H9 (cell line): ENCODE measurements around the gene DTYMK. TPM values are rescaled to one million over a fixed set of nuclear protein-coding genes. Genes with fewer than 3 reads are reported as not detected.

Experiments
- DNase-seq: peaks from one replicate; pipeline ENCODE4 v3.0.0-alpha.2; 2017
- H2AFZ ChIP-seq: one replicate; pipeline ENCODE4 v1.6.1; 2013; ENCODE audit warnings: mild to moderate bottlenecking, low read length, control low read depth, moderate library complexity
- H2AK5ac ChIP-seq: 2 replicates; pipeline ENCODE4 v1.6.1; 2013; ENCODE audit warnings: low read length, control low read depth, mixed read lengths; ENCODE audit not compliant: insufficient read length
- H2BK120ac ChIP-seq: one replicate; pipeline ENCODE4 v1.6.1; 2013; ENCODE audit warnings: low read depth, mild to moderate bottlenecking, low read length, control low read depth, inconsistent platforms; ENCODE audit not compliant: poor library complexity, severe bottlenecking
- H2BK12ac ChIP-seq: 2 replicates; pipeline ENCODE4 v1.6.1; 2013; ENCODE audit warnings: low read length, control low read depth, mixed read lengths, low read depth; ENCODE audit not compliant: insufficient read length
- H2BK15ac ChIP-seq: 2 replicates; pipeline ENCODE4 v1.6.1; 2013; ENCODE audit warnings: low read depth, low read length, control low read depth
- H2BK20ac ChIP-seq: one replicate; pipeline ENCODE4 v1.6.1; 2013; ENCODE audit warnings: low read depth, mild to moderate bottlenecking, low read length, control low read depth, inconsistent platforms; ENCODE audit not compliant: poor library complexity, severe bottlenecking
- H2BK5ac ChIP-seq: 2 replicates; pipeline ENCODE4 v1.6.1; 2013; ENCODE audit warnings: low read length, control low read depth, mixed read lengths; ENCODE audit not compliant: insufficient read length
- H3K14ac ChIP-seq: 2 replicates; pipeline ENCODE4 v1.6.1; 2013; ENCODE audit warnings: low read length, control low read depth; ENCODE audit not compliant: insufficient read depth
- H3K18ac ChIP-seq: 2 replicates; pipeline ENCODE4 v1.6.1; 2013; ENCODE audit warnings: low read depth, mild to moderate bottlenecking, mixed read lengths, low read length, control low read depth; ENCODE audit not compliant: insufficient read length
- H3K23ac ChIP-seq: 2 replicates; pipeline ENCODE4 v1.6.1; 2013; ENCODE audit warnings: low read length, control low read depth, mixed read lengths, low read depth; ENCODE audit not compliant: insufficient read length
- H3K23me2 ChIP-seq: 2 replicates; pipeline ENCODE4 v1.6.1; 2013; ENCODE audit warnings: low read depth, mild to moderate bottlenecking, mixed read lengths, low read length, control low read depth; ENCODE audit not compliant: insufficient read length, poor library complexity, severe bottlenecking
- H3K27ac ChIP-seq: 2 replicates; pipeline ENCODE4 v1.5.1; 2013; ENCODE audit warnings: low read length, control low read depth, mixed read lengths, low read depth; ENCODE audit not compliant: insufficient read length
- H3K27me3 ChIP-seq: 2 replicates; pipeline ENCODE4 v1.6.1; 2013; ENCODE audit warnings: low read length, control low read depth, inconsistent platforms; ENCODE audit not compliant: insufficient read depth
- H3K4ac ChIP-seq: 2 replicates; pipeline ENCODE4 v1.6.1; 2013; ENCODE audit warnings: low read depth, mild to moderate bottlenecking, control low read depth, inconsistent platforms, low read length, moderate library complexity
- H3K4me1 ChIP-seq: 2 replicates; pipeline ENCODE4 v1.6.1; 2013; ENCODE audit warnings: low read length, control low read depth, inconsistent platforms; ENCODE audit not compliant: insufficient read depth
- H3K4me2 ChIP-seq: 2 replicates; pipeline ENCODE4 v1.6.1; 2013; ENCODE audit warnings: low read length, control low read depth, mixed read lengths; ENCODE audit not compliant: insufficient read length, insufficient read depth
- H3K56ac ChIP-seq: 2 replicates; pipeline ENCODE4 v1.6.1; 2013; ENCODE audit warnings: low read depth, mild to moderate bottlenecking, mixed read lengths, low read length, control low read depth; ENCODE audit not compliant: insufficient read length
- H3K79me1 ChIP-seq: 2 replicates; pipeline ENCODE4 v1.6.1; 2013; ENCODE audit warnings: low read depth, mild to moderate bottlenecking, moderate library complexity, low read length, control low read depth, inconsistent platforms; ENCODE audit not compliant: insufficient read depth, poor library complexity, severe bottlenecking
- H3K79me2 ChIP-seq: 2 replicates; pipeline ENCODE4 v1.6.1; 2013; ENCODE audit warnings: low read length, control low read depth, inconsistent platforms; ENCODE audit not compliant: insufficient read depth
- H3K9ac ChIP-seq: 2 replicates; pipeline ENCODE4 v1.6.1; 2013; ENCODE audit warnings: low read length, control low read depth, mixed read lengths; ENCODE audit not compliant: insufficient read length; ENCODE audit errors: extremely low read depth
- H3K9me3 ChIP-seq: one replicate; pipeline ENCODE4 v1.6.1; 2013; ENCODE audit warnings: low read depth, low read length, inconsistent platforms; ENCODE audit not compliant: control insufficient read depth
- H3T11ph ChIP-seq: one replicate; pipeline ENCODE4 v1.6.1; 2013; ENCODE audit warnings: mild to moderate bottlenecking, low read length, control low read depth, inconsistent platforms
- H4K20me1 ChIP-seq: one replicate; pipeline ENCODE4 v1.6.1; 2013; ENCODE audit not compliant: control insufficient read depth, insufficient read length, insufficient read depth
- H4K5ac ChIP-seq: 2 replicates; pipeline ENCODE4 v1.6.1; 2013; ENCODE audit warnings: low read depth, mild to moderate bottlenecking, mixed read lengths, low read length, control low read depth; ENCODE audit not compliant: insufficient read length
- H4K8ac ChIP-seq: replicated peaks from 2 replicates; pipeline ENCODE4 v1.6.1; 2013; ENCODE audit warnings: low read length, control low read depth, mixed read lengths, low read depth; ENCODE audit not compliant: insufficient read length
- H4K91ac ChIP-seq: 2 replicates; pipeline ENCODE4 v1.6.1; 2013; ENCODE audit warnings: low read depth, mild to moderate bottlenecking, moderate library complexity, mixed read lengths, low read length, control low read depth; ENCODE audit not compliant: insufficient read length
- H3K27ac Mint-ChIP-seq, 3 experiments: 2 replicates in 2 of 3; 3 replicates in 1 of 3; pipeline ENCODE4 v1.8.0; 2020 to 2021; ENCODE audit warnings: mixed read lengths in 3 of 3, mild to moderate bottlenecking in 1 of 3, moderate library complexity in 1 of 3
- H3K27me3 Mint-ChIP-seq: 2 replicates; pipeline ENCODE4 v1.8.0; 2021; ENCODE audit warnings: low read depth, mild to moderate bottlenecking, moderate library complexity, mixed read lengths
- H3K36me3 Mint-ChIP-seq, 3 experiments: 2 replicates in 2 of 3; 3 replicates in 1 of 3; pipeline ENCODE4 v1.8.0; 2020 to 2021; ENCODE audit warnings: low read depth in 3 of 3, mixed read lengths in 3 of 3; ENCODE audit not compliant: insufficient read depth in 1 of 3
- H3K4me1 Mint-ChIP-seq, 2 experiments: 2 replicates each; pipeline ENCODE4 v1.8.0; 2020; ENCODE audit warnings: mixed read lengths in 2 of 2
- H3K4me3 Mint-ChIP-seq, 2 experiments: 2 replicates in 1 of 2; 3 replicates in 1 of 2; pipeline ENCODE4 v1.8.0; 2020 to 2021; ENCODE audit warnings: mild to moderate bottlenecking in 2 of 2, mixed read lengths in 2 of 2, moderate library complexity in 1 of 2
- H3K9me3 Mint-ChIP-seq, 2 experiments: 2 replicates in 1 of 2; 3 replicates in 1 of 2; pipeline ENCODE4 v1.8.0; 2020; ENCODE audit warnings: mild to moderate bottlenecking in 2 of 2, mixed read lengths in 2 of 2, moderate library complexity in 1 of 2
- CTCF ChIP-seq: fragments of 200-600 bp; sonication (generic); conservative IDR thresholded peaks from 3 replicates; pipeline ENCODE4 v1.8.0; 2021; ENCODE audit warnings: antibody characterized with exemption, mild to moderate bottlenecking
- WGBS: extraction: QIAGEN DNeasy Blood & Tissue Kit; methylation state at CpG from one replicate; pipeline ENCODE4 v1.1.7; 2013; ENCODE audit warnings: missing lambda C conversion rate, low lambda C conversion rate, mixed read lengths; ENCODE audit not compliant: insufficient read length; ENCODE audit errors: extremely low coverage; 5-methylcytosine and 5-hydroxymethylcytosine counted together
- total RNA-seq: library from RNA; stranded (reverse); gene quantifications from 2 replicates; pipeline ENCODE4 v1.2.1, GENCODE V29; 2021

Gene DTYMK
- total RNA-seq, 1 experiment from 2014 or later: 76.0 TPM

- no peaks in the 10 kb centered on the region for H3K27me3 Mint-ChIP-seq
- no peak overlapping the region for H3K4ac ChIP-seq
- H2AK5ac ChIP-seq: no peak overlapping the region
- H3K9me3 Mint-ChIP-seq: peaks cover 4 to 8% of the 10 kb centered on the region in 2 experiments; a peak in 4 of 5 replicates
- no peak overlapping the region for H4K5ac ChIP-seq
- no peak overlapping the region for H2BK120ac ChIP-seq
- peaks cover 31 to 35% of the 10 kb centered on the region in 2 experiments for H3K4me1 Mint-ChIP-seq
- peaks cover 18% of the 10 kb centered on the region for H3K79me1 ChIP-seq
- no peak overlapping the region for H2BK5ac ChIP-seq
- no peaks in the 10 kb centered on the region for H3K27me3 ChIP-seq
- H3K18ac ChIP-seq: no peak overlapping the region
- H3K23me2 ChIP-seq: peaks cover 8% of the 10 kb centered on the region
- no peak overlapping the region for H3K23ac ChIP-seq
- H3K27ac ChIP-seq: no peak overlapping the region
- peaks cover 37% of the 10 kb centered on the region; the same call in 1 of the 2 replicates for H3K79me2 ChIP-seq
- H2BK20ac ChIP-seq: no peak overlapping the region
- no CpG with 5 or more reads among the region's 67 CpGs for WGBS
- no peak overlapping the region for H2AFZ ChIP-seq
- no peaks in the 10 kb centered on the region for H4K20me1 ChIP-seq
- H3K14ac ChIP-seq: no peak overlapping the region
- H2BK12ac ChIP-seq: no peak overlapping the region
- peak overlapping the region; percentile 83 for H3K9ac ChIP-seq
- H4K91ac ChIP-seq: no peak overlapping the region
- no peak overlapping the region for H3K56ac ChIP-seq
- peaks cover 6% of the 10 kb centered on the region for H3K9me3 ChIP-seq
- H4K8ac ChIP-seq: no peak overlapping the region
- peaks cover 28 to 44% (median 35%) of the 10 kb centered on the region in 3 experiments for H3K36me3 Mint-ChIP-seq
- TF ChIP-seq CTCF: no peak
- H3T11ph ChIP-seq: no peak overlapping the region
- H3K4me2 ChIP-seq: peak overlapping the region; percentile 87
- peak overlapping the region; percentile 90 to 91 for H3K4me3 Mint-ChIP-seq
- DNase-seq: no peak
- peaks cover 3% of the 10 kb centered on the region for H3K4me1 ChIP-seq
- H2BK15ac ChIP-seq: no peak overlapping the region
- H3K27ac Mint-ChIP-seq: peak overlapping the region in 1 of 3 experiments; percentile 94; a peak in 2 of 7 replicates
Measured at GRCh38 chr2:241637795-241638660, 48.6 kb downstream of the DTYMK start.
